Stimulated activated CD8-positive, alpha-beta memory T cell treated with anti-CD3 and anti-CD28 coated beads, Interleukin-12 subunit alpha, Interleukin-12 subunit beta, amount 100 ng/mL, for 4 hours (primary cell): ENCODE results near the gene CYP4A22.
"Not testable (repeated sequence)": the region's sequence is repeated elsewhere in the genome, so short reads cannot be mapped to it uniquely, and the experiment has no call there.

Experiments
- DNase-seq: peaks from one replicate; pipeline ENCODE4 v3.0.0-alpha.2; 2020; ENCODE audit warnings: low read depth

CYP4A22 gene

GRCh38 chr1:47157957-47158356, 20.7 kb downstream of the CYP4A22 start:
- DNase-seq: not testable (repeated sequence)

- no peak for DNase-seq
Observed at GRCh38 chr1:47160716-47161115, 23.5 kb downstream of the CYP4A22 start.

GRCh38 chr1:47161298-47162040, 24.2 kb downstream of the CYP4A22 start:
- no peak for DNase-seq

- DNase-seq: no peak
Observed at GRCh38 chr1:47164552-47164951, 27.3 kb downstream of the CYP4A22 start.

- no peak for DNase-seq
Observed at GRCh38 chr1:47172782-47173181, 35.5 kb downstream of the CYP4A22 start.

- DNase-seq: no peak
Observed at GRCh38 chr1:47174656-47175020, 37.4 kb downstream of the CYP4A22 start.

GRCh38 chr1:47175227-47175934, 38.1 kb downstream of the CYP4A22 start:
- DNase-seq: no peak

- no peak for DNase-seq
Observed at GRCh38 chr1:47178020-47178419, 40.8 kb downstream of the CYP4A22 start.

GRCh38 chr1:47178654-47179016, 41.4 kb downstream of the CYP4A22 start:
- no peak for DNase-seq

GRCh38 chr1:47179017-47179987, 42.1 kb downstream of the CYP4A22 start:
- peak; percentile 35 for DNase-seq

- DNase-seq: no peak
Observed at GRCh38 chr1:47179988-47180563, 42.8 kb downstream of the CYP4A22 start.

- DNase-seq: no peak
Observed at GRCh38 chr1:47180603-47181094, 43.4 kb downstream of the CYP4A22 start.

- DNase-seq: no peak
Observed at GRCh38 chr1:47181095-47181954, 44.1 kb downstream of the CYP4A22 start.

GRCh38 chr1:47181955-47182675, 44.9 kb downstream of the CYP4A22 start:
- DNase-seq: no peak

- no peak for DNase-seq
Observed at GRCh38 chr1:47182676-47183235, 45.5 kb downstream of the CYP4A22 start.

- no peak for DNase-seq
Observed at GRCh38 chr1:47183308-47184089, 46.3 kb downstream of the CYP4A22 start.

- no peak for DNase-seq
Observed at GRCh38 chr1:47184090-47184821, 47.0 kb downstream of the CYP4A22 start.
